H1 (cell line): ENCODE measurements around the gene STAP2.

Experiments
- ATF2 ChIP-seq: IDR thresholded peaks from 2 replicates; pipeline ENCODE4 v1.6.1; 2012; ENCODE audit warnings: low read length, inconsistent platforms
- CTCF ChIP-seq, 3 experiments: IDR thresholded peaks; 1 replicate in 2 of 3; 2 replicates in 1 of 3; pipeline versions ENCODE4 v1.5.1 to v1.6.1; 2011; ENCODE audit warnings: low read length in 3 of 3, mild to moderate bottlenecking in 3 of 3, inconsistent platforms in 2 of 3, low read depth in 1 of 3, moderate library complexity in 1 of 3; ENCODE audit not compliant: insufficient read depth in 1 of 3; ENCODE audit errors: control extremely low read depth in 1 of 3
- EGR1 ChIP-seq: IDR thresholded peaks from 2 replicates; pipeline ENCODE4 v1.6.1; 2011; ENCODE audit warnings: low read depth, low read length, borderline replicate concordance
- EP300 ChIP-seq, 2 experiments: IDR thresholded peaks; 1 replicate in 1 of 2; 2 replicates in 1 of 2; pipeline ENCODE4 v1.6.1; 2011 to 2012; ENCODE audit warnings: low read depth in 2 of 2, low read length in 2 of 2, mild to moderate bottlenecking in 2 of 2, borderline replicate concordance in 1 of 2, inconsistent platforms in 1 of 2, moderate library complexity in 1 of 2
- POLR2A ChIP-seq, 2 experiments: IDR thresholded peaks; 1 replicate in 1 of 2; 2 replicates in 1 of 2; pipeline ENCODE4 v1.6.1; 2011; ENCODE audit warnings: low read depth in 2 of 2, low read length in 2 of 2, mild to moderate bottlenecking in 2 of 2; ENCODE audit errors: control extremely low read depth in 1 of 2
- RBBP5 ChIP-seq: IDR thresholded peaks from 2 replicates; pipeline ENCODE4 v1.7.1; 2012; ENCODE audit warnings: low read depth, mild to moderate bottlenecking, inconsistent platforms, low read length, moderate library complexity, borderline replicate concordance
- SIX5 ChIP-seq: IDR thresholded peaks from 2 replicates; pipeline ENCODE4 v1.6.1; 2011; ENCODE audit warnings: mild to moderate bottlenecking, low read depth, low read length
- SUZ12 ChIP-seq: fragments of 200-600 bp; sonication (generic); IDR thresholded peaks from 2 replicates; pipeline ENCODE4 v1.6.1; 2012; ENCODE audit warnings: mild to moderate bottlenecking, inconsistent platforms, low read length, moderate library complexity, mixed read lengths
- YY1 ChIP-seq: IDR thresholded peaks from 2 replicates; pipeline ENCODE4 v1.6.1; 2011; ENCODE audit warnings: low read depth, mild to moderate bottlenecking, low read length

GRCh38 chr19:4338441-4339355 lies at the start of gene STAP2:
- TF ChIP-seq CTCF (IDR thresholded peaks at IDR 0.05; ENCODE audit: control extremely low read depth in 1 of 3, insufficient read depth in 1 of 3, low read depth in 1 of 3, low read length in 3 of 3) (no peak), POLR2A (IDR thresholded peaks at IDR 0.05; ENCODE audit: control extremely low read depth in 1 of 2, low read depth in 2 of 2, low read length in 2 of 2) (peak in 1 of 2 experiments; percentile 55; a peak in 1 of 3 replicates), ATF2 (no peak), SIX5 (no peak), YY1 (no peak), RBBP5 (no peak), EGR1 (no peak), SUZ12 (no peak), EP300 (IDR thresholded peaks at IDR 0.05; ENCODE audit: borderline replicate concordance in 1 of 2, low read depth in 2 of 2, low read length in 2 of 2) (no peak)
